GM13977 (cell line): ENCODE results near the gene ANKRD13C.

ENCODE experiments used
- DNase-seq: peaks from one replicate; pipeline ENCODE4 v3.0.0; 2012; ENCODE audit warnings: low spot score
- CTCF ChIP-seq: IDR thresholded peaks from 2 replicates; pipeline ENCODE4 v1.5.1; 2012; ENCODE audit warnings: mild to moderate bottlenecking, control low read depth; ENCODE audit not compliant: insufficient read depth; ENCODE audit errors: extremely low read depth, missing control alignments
- in situ Hi-C: fragments of 300-500 bp; cut with MboI; formaldehyde crosslinking; loops from one replicate; pipeline ENCODE4 v1.12.0; 2022; ENCODE audit warnings: low sequenced_read_pairs, low pct_unique_long_range_greater_than_20kb, mixed read lengths, inconsistent platforms; ENCODE audit not compliant: unreplicated experiment

The ANKRD13C gene

GRCh38 chr1:70278710-70279109, 75.8 kb downstream of the ANKRD13C start:
- no peak for DNase-seq
- TF ChIP-seq CTCF, result no peak
- in situ Hi-C loops, result no loop called here

GRCh38 chr1:70277875-70278274, 76.6 kb downstream of the ANKRD13C start:
- in situ Hi-C loops, result no loop called here
- no peak for DNase-seq
- TF ChIP-seq CTCF, result no peak

GRCh38 chr1:70265946-70266345, 88.6 kb downstream of the ANKRD13C start:
- TF ChIP-seq CTCF, result no peak
- in situ Hi-C loops, result no loop called here
- no peak for DNase-seq

- in situ Hi-C loops, result no loop called here
- no peak for TF ChIP-seq CTCF
Measured at GRCh38 chr1:70264839-70265238, 89.7 kb downstream of the ANKRD13C start.

GRCh38 chr1:70256664-70257063, 97.9 kb downstream of the ANKRD13C start:
- no peak for TF ChIP-seq CTCF
- no peak for DNase-seq
- in situ Hi-C loops, result no loop called here

More at GRCh38 chr1:70264839-70265238, 89.7 kb downstream of the ANKRD13C start:
- DNase-seq, result no peak

GRCh38 chr1:70248729-70249128, 105.8 kb downstream of the ANKRD13C start:
- in situ Hi-C loops, result no loop called here
- no peak for TF ChIP-seq CTCF
- DNase-seq, result no peak

- no peak for TF ChIP-seq CTCF
- no peak for DNase-seq
- in situ Hi-C loops, result no loop called here
Measured at GRCh38 chr1:70247768-70248167, 106.8 kb downstream of the ANKRD13C start.
